B cell (primary cell): ENCODE measurements around the gene ADCY2.

Source experiments
- CTCF ChIP-seq: fragments of 200-600 bp; IDR thresholded peaks from one replicate; pipeline ENCODE4 v1.8.0; 2022; ENCODE audit warnings: antibody characterized with exemption, mild to moderate bottlenecking
- EZH2 ChIP-seq: IDR thresholded peaks from 2 replicates; pipeline ENCODE4 v1.6.1; 2012; ENCODE audit warnings: borderline replicate concordance, low read depth, mild to moderate bottlenecking, moderate library complexity, low read length; ENCODE audit not compliant: insufficient read depth, poor library complexity, severe bottlenecking

GRCh38 chr5:7762267-7762666, 366.3 kb downstream of the ADCY2 start:
- TF ChIP-seq CTCF (no peak), EZH2 (no peak)
